Measurements from ENCODE around the gene WWOX.
"Not testable (repeated sequence)": the region's sequence is repeated elsewhere in the genome, so short reads cannot be mapped to it uniquely, and the experiment has no call there.

The WWOX gene

DNA sequence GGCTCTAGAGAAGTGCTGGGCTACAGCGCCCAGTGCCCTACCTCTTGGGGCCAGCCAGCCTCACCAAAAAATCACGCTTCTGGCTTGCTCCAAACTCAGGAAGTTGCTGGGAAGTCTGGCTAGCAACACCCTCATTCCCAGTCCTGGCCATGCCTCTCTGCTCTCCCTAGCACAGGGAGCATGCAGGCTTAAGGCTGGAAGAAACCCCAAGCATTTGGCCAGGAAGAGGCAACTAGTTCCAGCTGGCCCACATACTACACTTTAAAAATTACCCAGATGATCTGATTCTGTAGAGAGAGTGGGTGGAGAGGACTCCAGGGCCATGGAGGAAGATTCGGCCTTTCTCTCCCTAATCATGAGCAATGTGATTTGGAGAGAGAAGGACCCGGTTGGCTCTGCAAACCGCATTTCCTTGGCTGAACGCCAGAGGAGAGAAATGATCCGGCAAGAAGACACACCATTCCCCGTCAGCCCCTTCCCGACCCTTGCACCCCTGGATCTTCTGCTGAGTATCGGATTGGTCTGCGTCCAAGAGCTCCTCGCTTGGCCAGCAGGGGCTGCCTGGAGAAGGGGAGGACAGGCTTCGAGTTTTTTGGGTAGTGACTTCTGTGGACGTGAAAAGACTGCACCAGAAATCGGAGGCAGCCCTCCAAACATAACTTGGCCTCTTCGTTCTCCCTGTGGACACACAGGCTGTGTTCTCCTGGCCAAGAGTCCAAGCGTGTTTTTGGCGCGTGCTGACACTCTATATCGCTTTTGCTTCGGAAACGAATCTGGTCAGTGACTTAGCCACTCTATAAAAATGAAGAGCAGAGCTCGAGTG, 406.3 kb downstream of the WWOX start:
- DNase-seq, result no peak

DNA sequence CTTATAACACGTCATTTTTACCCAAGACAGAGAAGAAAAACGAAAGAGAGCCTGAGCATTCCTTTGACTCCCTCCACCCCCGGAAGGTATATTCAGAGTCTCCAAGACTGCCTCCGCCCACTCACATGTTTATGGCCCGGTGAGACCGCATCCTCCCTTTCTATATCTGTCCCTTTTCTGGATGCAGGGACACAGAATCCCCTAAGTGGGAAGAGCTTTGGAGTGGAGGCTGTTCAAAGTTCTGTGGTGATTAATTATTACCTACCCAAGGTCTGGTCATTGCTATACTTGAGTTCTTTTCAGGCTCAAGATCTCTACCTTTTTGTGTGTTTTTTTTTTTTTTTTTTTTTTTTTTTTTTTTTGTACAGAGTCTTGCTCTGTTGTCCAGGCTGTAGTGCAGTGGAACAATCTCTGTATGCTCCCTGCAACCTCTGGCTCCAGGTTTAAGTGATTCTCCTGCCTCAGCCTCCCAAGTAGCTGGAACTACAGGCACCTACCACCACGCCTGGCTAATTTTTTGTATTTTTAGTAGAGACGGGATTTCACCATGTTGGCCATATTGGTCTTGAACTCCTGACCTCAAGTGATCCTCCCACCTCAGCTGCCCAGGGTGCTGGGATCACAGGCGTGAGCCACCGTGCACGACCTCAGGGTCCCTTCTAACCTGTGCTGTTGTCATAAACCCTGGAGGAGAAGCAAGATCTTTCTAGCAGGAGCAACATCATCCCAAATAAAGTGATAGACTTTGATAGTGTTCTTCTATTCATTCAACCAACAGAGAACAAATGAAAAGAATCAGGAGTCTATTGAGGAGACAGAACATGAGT, 407.1 kb downstream of the WWOX start:
- no peak for DNase-seq

DNA sequence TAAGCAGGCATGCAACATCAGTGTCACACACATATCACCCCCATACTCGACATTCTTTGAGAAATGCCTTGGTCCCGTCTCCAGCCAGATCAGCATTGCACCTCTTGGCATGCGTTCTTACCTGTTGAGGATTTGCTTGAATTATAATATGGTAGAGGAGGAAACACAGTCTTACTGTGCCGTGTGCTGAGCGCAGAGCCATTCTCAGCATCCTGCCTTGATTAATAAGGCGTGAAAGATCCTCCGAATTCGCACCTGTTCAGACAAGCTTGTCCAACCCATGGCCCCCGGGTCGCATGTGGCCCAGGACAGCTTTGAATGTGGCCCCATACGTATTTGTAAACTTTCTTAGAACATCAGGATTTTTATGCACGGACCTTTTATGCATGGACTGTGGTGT, 408.1 kb downstream of the WWOX start:
- DNase-seq, result no peak

DNA sequence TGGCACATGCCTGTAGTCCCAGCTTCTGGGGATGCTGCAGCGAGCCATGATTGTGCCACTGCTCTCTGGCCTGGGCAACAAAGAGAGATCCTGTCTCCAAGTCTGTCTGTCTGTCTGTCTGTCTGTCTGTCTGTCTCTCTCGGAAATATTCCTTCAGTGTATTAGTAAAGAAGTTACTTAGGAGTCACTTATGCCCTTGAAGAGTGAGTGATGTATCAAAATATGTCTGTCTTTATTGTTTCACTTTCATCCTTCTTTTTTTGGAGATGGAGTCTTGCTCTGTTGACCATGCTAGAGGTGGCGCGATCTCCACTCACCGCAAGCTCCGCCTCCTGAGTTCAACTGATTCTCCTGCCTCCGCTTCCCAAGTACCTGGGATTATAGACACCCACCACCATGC, 410.5 kb downstream of the WWOX start:
- DNase-seq, result no peak

DNA sequence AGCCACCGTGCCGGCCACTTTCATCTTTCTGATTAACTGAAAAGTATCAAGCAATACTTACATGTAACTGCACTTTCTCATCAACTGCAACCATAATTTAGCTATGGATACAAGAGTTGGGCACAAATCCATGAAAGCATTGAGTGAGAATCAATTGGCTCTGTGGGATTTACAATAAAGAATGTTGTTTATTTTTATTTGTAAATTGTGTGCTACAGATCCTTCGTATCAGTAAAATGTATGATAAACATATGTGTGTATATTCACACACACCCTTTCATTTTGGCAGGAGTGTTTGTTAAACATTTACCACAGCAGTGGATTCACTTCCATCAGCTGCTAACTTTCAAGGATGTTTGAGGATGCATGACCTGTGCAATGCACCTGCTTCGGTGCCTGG, 411.0 kb downstream of the WWOX start:
- DNase-seq, result no peak

DNA sequence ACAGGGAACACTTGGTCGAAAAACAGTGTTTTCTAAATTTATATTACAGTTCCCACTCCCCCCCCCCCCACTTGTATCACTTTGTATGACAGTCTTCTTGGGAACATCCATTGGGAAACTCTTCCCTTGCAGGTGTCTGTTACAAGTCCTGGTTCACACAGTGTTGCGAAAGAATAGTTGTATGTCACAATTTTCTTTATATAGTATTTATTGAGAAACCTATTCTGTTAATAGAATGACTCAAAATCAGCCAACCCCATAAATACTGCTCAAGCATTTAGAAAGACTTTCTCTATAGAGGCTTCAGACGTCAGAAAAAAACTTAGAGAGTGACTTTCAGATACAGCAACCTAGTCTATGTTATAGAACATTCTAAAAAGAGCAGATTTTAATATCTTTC, 414.4 kb downstream of the WWOX start:
- DNase-seq, result no peak

DNA sequence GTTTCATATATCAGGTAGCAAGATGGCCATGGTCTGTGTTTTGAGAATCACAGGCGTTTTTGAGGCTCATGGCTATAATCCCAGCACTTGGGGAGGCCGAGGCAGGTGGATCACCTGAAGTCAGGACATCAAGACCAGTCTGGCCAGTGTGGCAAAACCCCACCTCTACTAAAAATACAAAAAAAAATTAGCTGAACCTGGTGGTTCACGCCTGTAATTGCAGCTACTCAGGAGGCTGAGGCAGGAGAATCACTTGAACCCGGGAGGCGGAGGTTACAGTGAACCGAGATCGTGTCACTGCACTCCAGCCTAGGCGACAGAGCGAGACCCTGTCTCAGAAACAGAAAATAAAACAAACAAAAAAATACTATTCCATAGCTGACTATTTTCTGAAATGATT, 415.4 kb downstream of the WWOX start:
- not testable (repeated sequence) for DNase-seq

DNA sequence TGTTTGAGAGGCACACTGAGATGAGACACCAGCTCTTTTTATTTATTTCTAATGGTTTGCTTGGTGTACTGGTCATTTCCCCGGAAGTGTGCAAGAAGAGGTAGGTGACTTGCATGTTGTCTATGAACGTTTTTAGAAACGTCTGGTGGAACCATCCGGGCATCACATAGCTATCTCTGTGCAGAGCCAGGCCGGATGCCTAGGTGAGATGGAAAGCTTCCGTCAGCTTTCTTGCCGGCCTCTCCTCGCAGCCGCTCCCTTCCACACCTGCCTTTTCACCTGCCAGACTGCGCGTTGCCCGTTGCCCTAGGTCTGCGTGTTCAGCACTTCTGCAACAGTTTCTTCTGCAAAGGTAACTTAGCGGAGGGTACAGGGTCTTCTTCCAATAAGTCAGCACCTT, 416.0 kb downstream of the WWOX start:
- DNase-seq, result no peak

DNA sequence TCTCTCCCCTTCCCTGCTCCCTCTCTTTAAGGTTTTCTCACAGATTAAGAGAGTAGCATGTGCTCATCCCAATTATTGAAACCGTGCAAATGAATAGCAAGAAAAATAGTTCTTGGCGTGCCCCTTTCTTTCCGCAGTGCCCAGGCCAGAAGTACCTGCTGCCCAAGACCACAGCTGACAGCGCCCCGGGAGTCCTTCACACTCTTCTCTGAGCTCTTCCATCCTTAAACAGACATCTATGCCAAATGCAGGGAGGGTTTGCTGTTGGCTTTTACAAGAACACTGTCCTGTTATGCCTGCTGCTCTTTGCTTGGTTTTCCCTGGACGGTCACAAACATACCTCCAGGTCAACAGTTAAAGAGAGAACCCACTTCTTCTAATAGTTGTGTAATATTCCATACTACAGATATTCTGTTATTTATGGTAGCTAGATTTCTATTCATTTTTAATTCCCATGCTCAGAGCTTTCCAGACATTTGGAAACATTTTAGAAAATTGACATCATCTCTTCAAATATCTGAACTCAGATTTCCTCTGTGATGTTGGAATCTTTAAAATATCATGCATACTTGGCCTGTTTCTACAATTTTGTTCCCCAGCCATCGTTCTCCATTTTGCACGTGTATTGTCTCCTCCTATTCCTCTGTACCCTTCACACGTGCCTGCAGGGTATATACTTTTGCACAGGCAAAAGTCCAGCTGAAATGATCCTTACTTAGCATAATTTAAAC, 416.7 kb downstream of the WWOX start:
- DNase-seq, result no peak

DNA sequence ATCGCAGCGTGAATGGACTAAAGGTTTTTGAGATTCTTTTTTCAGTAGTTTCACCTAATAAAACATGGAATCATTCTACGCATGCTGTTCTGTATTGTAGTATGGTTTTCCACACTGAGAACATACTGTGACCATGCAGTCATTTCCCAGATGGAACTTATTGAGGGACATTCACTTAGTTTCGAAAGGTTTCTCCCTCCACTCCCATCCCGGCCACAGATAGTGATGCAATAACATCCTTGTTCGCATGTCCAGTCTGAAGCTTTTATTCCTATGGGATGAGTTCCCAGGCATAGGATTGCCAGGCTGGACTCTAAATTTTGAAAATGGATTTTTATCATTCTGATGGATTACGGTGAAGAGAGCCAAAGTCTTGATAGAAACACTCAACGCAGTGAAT, 420.4 kb downstream of the WWOX start:
- DNase-seq, result no peak

DNA sequence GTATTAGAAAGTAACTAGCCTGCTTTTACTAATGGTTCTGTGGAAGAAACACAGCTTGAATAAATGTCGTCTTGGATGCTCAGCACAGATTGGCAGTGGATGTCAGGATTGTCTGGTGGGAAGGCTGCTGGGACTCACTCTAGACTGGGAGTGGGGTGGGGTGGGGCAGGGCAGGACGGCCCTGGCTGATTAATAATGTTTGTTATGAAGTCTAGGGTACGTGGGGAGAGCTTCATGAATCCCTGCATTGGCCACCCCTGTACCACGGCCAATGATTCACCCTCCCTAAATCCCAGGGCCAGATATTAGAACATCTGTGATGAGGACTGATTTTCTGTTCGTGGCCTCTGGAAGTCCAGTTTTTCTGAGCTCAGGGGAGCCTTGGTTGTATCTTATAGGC, 421.0 kb downstream of the WWOX start:
- DNase-seq, result no peak

DNA sequence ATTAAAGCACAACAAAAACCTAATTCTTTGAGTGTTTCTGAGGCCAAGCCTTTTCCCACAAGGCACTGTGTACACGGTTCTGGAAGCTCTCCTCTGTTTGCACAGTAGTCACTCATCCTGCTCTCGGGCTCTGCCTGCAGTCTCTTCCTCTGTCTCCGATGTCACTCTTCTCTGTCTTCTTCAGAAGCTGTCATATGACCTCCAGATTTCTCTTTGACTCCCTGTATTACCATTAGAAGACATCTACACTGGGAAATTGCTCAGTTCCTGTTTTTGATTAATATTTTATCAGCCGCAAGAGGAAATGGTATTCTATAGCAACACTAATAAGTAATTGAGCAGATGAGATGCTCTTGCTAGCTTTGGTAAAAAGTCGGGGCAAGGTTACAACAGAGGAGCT, 422.9 kb downstream of the WWOX start:
- DNase-seq, result no peak

DNA sequence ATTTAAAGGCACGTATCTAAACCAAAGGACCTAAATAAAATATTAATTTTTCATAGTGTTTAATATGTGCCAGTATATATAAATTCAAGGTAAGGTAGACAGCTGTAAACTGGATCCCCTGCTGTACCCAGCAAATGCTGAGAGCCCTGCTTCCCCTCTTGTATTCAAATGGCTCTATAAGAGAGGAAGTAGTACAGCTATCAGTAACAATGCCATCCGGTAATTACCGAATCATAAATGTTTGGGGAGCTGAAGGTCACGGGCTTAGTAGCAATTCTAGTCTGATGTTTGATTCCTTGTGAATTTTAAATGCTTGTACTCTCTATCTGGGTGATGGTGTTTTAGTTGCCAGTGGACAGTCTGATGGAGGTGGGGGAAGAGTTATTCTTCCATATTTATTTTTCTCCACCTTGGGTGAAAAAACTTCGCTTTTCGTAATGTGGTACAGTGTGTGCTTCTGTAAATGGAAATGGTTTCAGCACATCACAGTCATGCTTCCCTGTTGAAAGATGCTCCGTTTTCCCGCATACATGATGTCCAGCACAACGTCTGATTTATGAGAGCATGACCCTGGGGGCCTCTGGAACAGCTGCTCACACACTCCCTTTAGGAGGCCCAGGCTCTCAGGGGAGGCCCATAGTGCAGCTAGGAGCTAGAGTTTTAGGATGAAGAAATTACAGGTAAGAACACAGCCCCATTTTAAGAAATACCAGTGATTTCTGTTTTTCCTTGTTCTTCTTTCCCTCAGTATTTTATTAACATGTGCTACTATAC, 423.9 kb downstream of the WWOX start:
- no peak for DNase-seq

DNA sequence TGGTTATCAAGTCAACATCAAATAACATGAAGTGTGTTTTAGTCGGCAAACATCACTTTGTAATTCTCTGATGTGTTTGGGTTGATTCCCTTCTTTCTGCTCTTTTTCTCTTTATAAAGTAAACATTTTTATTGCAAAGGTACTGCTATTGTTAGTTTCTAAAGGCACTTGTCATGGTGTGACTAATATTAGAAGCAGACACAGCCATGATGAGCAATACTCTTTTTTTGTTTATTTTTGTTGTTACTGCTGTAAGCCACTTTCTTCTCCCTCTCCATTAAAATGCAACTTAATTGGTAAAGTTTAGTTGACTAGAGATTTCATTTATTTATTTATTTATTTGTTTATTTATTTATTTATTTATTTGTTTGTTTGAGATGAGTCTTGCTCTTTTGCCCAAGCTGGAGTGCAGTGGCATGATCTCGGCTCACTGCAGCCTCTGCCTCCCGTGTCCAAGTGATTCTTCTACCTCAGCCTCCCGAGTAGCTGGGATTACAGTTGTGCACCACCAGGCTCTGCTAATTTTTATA, 424.7 kb downstream of the WWOX start:
- DNase-seq, result no peak

DNA sequence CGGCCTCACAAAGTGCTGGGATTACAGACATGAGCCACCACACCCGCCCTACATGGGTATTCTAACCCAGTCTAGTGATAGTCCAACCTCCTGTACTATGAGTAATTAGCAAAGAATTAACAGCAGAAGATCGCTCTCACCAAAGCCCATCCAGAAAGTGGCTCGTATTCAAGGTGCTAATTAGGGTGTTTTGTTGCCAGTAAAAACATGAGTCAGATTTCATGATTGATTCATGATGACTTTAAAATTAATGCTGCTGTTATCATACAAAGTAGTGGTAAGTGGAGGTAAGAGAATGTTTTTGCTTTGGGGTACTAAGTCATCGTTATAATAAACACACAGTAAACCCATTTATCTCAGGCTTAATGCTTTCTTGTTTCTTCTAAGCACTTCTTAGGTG, 428.8 kb downstream of the WWOX start:
- no peak for DNase-seq

DNA sequence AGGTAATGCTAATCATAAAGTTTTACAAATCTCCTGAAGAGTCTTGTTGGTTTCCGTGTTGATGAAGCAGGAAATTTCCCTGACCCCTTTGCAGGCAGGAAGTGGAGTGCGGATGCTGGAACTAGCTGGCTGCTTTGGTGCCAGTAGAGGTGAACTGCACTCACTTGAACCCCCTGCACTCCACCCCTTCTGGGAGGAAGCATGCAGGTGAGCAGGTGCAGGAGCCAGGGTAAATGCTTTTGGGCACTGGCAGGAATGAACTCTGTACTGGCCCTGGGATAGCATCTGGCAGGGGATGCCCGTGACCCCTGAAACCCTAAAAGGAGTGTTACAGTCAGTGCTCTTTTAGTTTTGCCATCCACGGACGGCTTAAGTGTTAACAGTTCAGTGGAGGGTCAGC, 430.4 kb downstream of the WWOX start:
- DNase-seq, result no peak

DNA sequence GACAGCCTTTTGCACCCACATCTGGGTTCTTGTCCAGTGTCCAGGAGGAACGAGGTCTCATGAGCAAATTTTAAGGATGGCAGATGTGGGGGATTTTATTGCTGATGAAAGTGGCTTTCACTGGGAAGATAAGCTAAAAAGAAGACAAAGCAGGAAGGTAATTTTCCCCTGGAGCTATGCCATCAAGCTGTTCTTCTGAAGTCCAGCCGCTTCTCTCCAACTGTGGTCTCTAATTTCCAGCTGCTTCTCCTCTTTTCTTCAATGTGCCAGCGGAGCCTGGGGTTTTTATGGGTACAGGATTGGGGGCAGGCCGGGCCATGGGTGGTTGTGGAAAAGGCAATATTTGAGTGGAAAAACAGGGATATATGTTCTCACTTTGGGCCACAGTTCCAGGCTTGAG, 430.8 kb downstream of the WWOX start:
- DNase-seq, result no peak

DNA sequence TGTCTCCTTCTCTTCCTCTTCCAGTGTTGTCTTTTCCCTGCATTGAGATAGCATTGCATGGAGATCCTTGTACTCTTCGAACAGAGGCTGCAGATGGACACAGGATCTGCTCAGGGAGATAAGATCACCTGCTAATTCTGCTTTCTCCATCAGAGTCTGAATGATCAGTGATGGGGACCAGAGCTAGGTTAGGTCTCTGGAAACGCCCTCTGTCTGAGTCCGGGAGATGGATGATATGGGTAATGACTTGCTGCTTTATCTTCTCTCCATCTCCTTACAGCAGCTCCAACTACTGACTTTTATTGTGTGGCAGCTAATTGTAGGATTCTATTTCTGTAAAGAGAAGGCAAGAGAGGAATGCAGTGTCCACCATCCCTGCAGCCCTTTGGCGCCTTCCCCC, 435.6 kb downstream of the WWOX start:
- DNase-seq, result no peak

DNA sequence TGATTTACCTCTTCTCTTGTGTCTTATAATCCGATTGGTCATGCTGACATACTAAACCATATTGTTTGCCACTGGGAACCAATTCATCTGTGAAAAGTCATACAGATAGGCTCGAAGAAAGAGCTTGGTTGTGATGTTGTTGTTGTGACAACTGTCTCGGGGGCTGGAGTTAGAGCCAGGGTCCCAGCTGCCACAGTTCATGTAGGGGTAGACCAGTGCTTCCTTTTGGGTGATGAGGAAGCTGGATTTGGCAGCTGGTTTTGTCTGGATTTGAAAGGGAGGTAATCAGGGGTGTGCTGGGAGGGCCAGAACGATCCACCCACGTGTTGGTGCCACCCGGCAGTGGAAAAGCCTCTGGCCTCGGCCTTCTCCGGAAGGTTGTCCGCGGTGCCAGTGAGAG, 438.1 kb downstream of the WWOX start:
- DNase-seq, result no peak

DNA sequence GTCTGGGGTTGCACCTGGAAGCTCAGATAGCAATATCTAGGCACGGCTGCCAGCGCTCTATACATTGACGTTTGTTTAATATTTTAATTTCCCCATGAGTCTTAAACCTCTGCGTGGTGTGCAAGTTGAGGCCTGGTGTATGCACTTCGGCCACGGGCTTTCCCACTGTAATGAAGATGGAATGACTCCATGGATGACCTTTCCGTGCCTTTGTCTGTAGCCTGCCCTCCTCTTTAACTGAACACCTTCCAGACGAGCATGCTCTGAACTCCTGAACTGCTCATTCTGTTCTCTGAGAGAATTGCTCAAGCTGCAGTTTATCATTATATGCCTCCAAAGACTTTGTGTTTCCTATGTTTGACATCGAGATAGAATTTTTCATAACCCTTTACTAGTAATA, 438.8 kb downstream of the WWOX start:
- DNase-seq, result no peak

DNA sequence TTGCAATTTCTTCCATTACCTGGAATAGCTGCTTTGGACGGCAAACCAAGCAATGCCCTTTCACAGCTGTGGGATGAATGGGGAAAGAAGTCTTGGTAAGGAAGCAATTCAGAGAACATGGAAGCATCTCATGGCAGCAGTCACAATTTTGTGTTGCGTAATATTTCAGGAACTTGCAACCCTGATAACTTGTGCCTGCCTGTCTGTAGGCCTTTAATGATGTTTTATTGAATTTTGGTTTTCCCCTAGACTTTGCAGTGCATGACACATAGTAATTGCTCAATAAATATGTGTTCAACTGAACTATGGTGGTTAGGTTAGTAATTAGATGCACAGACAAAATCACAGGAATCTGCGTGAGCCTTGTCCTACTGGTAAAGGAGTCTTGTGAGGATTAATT, 439.5 kb downstream of the WWOX start:
- no peak for DNase-seq

DNA sequence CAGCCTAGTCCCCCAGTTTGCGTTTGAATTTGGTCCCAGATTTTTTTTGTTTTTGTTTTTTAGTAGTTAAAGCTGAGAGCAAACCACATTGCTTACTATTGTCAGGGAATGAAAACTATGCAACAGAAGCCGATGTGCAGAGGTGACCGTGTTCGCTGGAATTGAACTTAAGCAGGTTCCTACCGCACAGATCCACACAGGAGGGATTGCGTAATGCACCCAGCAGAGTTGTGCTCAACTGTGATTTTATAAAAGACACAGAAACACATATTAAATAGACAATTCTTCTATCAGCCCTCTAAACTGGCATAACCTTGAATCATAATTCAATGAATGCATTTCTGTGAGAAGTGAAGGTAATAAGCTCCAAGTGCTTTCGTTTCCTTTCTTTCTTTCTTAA, 443.0 kb downstream of the WWOX start:
- no peak for DNase-seq

DNA sequence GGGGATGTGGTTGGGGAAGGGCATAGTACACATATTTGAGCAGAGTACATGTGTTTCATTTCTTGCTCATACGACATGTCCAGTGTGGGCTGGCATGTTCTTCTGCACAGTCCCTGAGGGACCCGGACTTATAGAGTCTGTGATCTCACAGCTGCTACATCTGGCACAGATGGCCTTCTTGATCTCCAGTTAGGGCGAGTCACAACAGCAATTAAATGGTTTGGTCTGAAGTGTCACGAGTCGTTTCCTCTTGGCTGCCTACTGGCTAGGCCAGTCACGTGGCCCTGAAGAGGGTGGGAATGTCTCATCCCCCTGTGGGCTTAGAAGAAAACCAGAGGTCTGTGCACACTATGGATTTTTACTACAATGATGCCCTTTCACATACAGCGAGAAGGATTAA, 443.6 kb downstream of the WWOX start:
- no peak for DNase-seq

All from effector CD4-positive, alpha-beta T cell (primary cell).